Transverse colon (tissue), 4 donors: Measurements from ENCODE around the gene CCDC6. TPM values are rescaled to one million over a fixed set of nuclear protein-coding genes. Genes with fewer than 3 reads are reported as not detected.
A peak's percentile ranks its signal among the peaks of the same experiment; 100 is the strongest.

Experiments
- DNase-seq: peaks from one replicate; pipeline ENCODE4 v3.0.0-alpha.2; 2019
- H3K27ac ChIP-seq, 4 donors: fragments of 200-600 bp; sonication (generic); 2 replicates each; pipeline ENCODE4 v1.5.1; 2016 to 2018; ENCODE audit warnings: inconsistent platforms in 4 of 4
- H3K27me3 ChIP-seq: fragments of 200-600 bp; sonication (generic); 2 replicates; pipeline ENCODE4 v1.5.1; 2017; ENCODE audit warnings: inconsistent platforms
- H3K36me3 ChIP-seq, 4 donors: fragments of 200-600 bp; sonication (generic); 2 replicates each; pipeline ENCODE4 v1.5.1; 2017 to 2019; ENCODE audit warnings: inconsistent platforms in 4 of 4
- H3K4me1 ChIP-seq, 4 donors: fragments of 200-600 bp; sonication (generic); 2 replicates each; pipeline ENCODE4 v1.5.1; 2017 to 2020; ENCODE audit warnings: inconsistent platforms in 4 of 4
- H3K4me3 ChIP-seq, 4 donors: fragments of 200-600 bp; sonication (generic); 1 replicate in 1 of 4; 2 replicates in 3 of 4; pipeline versions ENCODE4 v1.5.1 to v1.6.1; 2017 to 2019; ENCODE audit warnings: inconsistent platforms in 4 of 4
- H3K9me3 ChIP-seq, 2 donors: fragments of 200-600 bp; sonication (generic); 2 replicates each; pipeline ENCODE4 v1.5.1; 2017 to 2019; ENCODE audit warnings: inconsistent platforms in 2 of 2
- CTCF ChIP-seq, 5 experiments: fragments of 200-600 bp in 3 of 5; fragments of 450-650 bp in 2 of 5; sonication (generic) in 3 of 5; IDR thresholded peaks; 1 replicate in 2 of 5; 2 replicates in 3 of 5; pipeline ENCODE4 v1.5.1; 2016 to 2017; ENCODE audit warnings: antibody characterized with exemption in 5 of 5, inconsistent platforms in 3 of 5, mild to moderate bottlenecking in 2 of 5, moderate library complexity in 1 of 5
- EP300 ChIP-seq: sonication (generic); formaldehyde crosslinking; IDR thresholded peaks from one replicate; pipeline ENCODE4 v1.6.1; 2017; ENCODE audit warnings: antibody characterized with exemption, low read depth
- POLR2A ChIP-seq: fragments of 450-650 bp; IDR thresholded peaks from one replicate; pipeline ENCODE4 v1.6.1; 2016; ENCODE audit warnings: antibody characterized with exemption, mild to moderate bottlenecking, moderate library complexity
- POLR2AphosphoS5 ChIP-seq, 3 donors: sonication (generic); formaldehyde crosslinking; IDR thresholded peaks; one replicate each; pipeline ENCODE4 v1.6.1; 2016; ENCODE audit warnings: antibody characterized with exemption in 3 of 3
- WGBS, 2 donors: methylation state at CpG; one replicate each; pipeline ENCODE4 v1.1.5; 2018; ENCODE audit warnings: low coverage in 1 of 2; 5-methylcytosine and 5-hydroxymethylcytosine counted together
- in situ Hi-C, 4 donors: fragments of 200-750 bp; cut with MboI; loops; one replicate each; pipeline versions ENCODE4 v1.15.0 to v1.15.1; 2017; ENCODE audit warnings: low sequenced_read_pairs in 3 of 4, low pct_ligation_motif_present in 1 of 4, low pct_unique_long_range_greater_than_20kb in 1 of 4
- intact Hi-C: fragments of 100-400 bp; cut with DNase I; formaldehyde crosslinking; loops from one replicate; pipeline ENCODE4 v1.15.1; 2023; ENCODE audit warnings: low total_unique reads
- total RNA-seq, 4 donors: library from RNA; depleted of rRNA; stranded (reverse); fragments of >200 nt; gene quantifications; one replicate each; pipeline ENCODE4 v1.1.0, GENCODE V29; 2016

CCDC6 gene
- total RNA-seq, 4 donors from 2014 or later: 26.2 to 56.7 (median 49.5) TPM

- no peak overlapping the region for H3K27ac ChIP-seq
- intact Hi-C loops: no loop called here
- no peak for DNase-seq
- no peaks in the 10 kb centered on the region for H3K36me3 ChIP-seq
- TF ChIP-seq EP300 (no peak), POLR2AphosphoS5 (IDR thresholded peaks at IDR 0.05) (no peak), POLR2A (no peak), CTCF (IDR thresholded peaks at IDR 0.05) (no peak)
- 70% methylated on average over 2 of the region's 2 CpGs; no CpG with 5 or more reads in 1 of the 2 donors for WGBS, 2 donors
- H3K27me3 ChIP-seq: no peaks in the 10 kb centered on the region
- H3K9me3 ChIP-seq: peaks cover 0 to 8% of the 10 kb centered on the region in 2 donors
- in situ Hi-C loops: no loop called here
- H3K4me1 ChIP-seq: peaks cover 0 to 23% (median 9%) of the 10 kb centered on the region in 4 donors
- no peak overlapping the region for H3K4me3 ChIP-seq
Measured at GRCh38 chr10:59773088-59773487, 133.3 kb downstream of the CCDC6 start.

GRCh38 chr10:59771162-59771807, 135.1 kb downstream of the CCDC6 start:
- WGBS, 2 donors: 65% methylated on average over 7 of the region's 7 CpGs; no CpG with 5 or more reads in 1 of the 2 donors
- no peaks in the 10 kb centered on the region for H3K36me3 ChIP-seq
- no peaks in the 10 kb centered on the region for H3K9me3 ChIP-seq
- H3K27ac ChIP-seq: peak overlapping the region; percentile 18 to 73 (median 38)
- intact Hi-C loops (no loop called here), in situ Hi-C loops (no loop called here)
- no peaks in the 10 kb centered on the region for H3K27me3 ChIP-seq
- DNase-seq: peak; percentile 47
- no peak overlapping the region for H3K4me3 ChIP-seq
- H3K4me1 ChIP-seq: peaks cover 0 to 23% (median 9%) of the 10 kb centered on the region in 4 donors
- TF ChIP-seq CTCF (IDR thresholded peaks at IDR 0.05) (no peak), EP300 (no peak), POLR2A (no peak)

GRCh38 chr10:59770689-59771088, 135.7 kb downstream of the CCDC6 start:
- no peak for DNase-seq
- Histone ChIP-seq H3K27me3 (no peaks in the 10 kb centered on the region), H3K36me3 (no peaks in the 10 kb centered on the region), H3K4me3 (no peak overlapping the region), H3K4me1 (peaks cover 0 to 23% (median 9%) of the 10 kb centered on the region in 4 donors), H3K9me3 (no peaks in the 10 kb centered on the region), H3K27ac (peak overlapping the region in 2 of 4 donors; percentile 21 to 73)
- WGBS, 2 donors: 98 to 100% methylated on average over 1 to 11 of the region's 11 CpGs
- TF ChIP-seq CTCF (IDR thresholded peaks at IDR 0.05): no peak
- TF ChIP-seq POLR2A: no peak
- TF ChIP-seq POLR2AphosphoS5 (IDR thresholded peaks at IDR 0.05): no peak
- no peak for TF ChIP-seq EP300
- in situ Hi-C loops: no loop called here
- intact Hi-C loops: no loop called here

GRCh38 chr10:59762505-59762904, 143.9 kb downstream of the CCDC6 start:
- Histone ChIP-seq H3K9me3 (peaks cover 0 to 9% of the 10 kb centered on the region in 2 donors), H3K27me3 (no peaks in the 10 kb centered on the region), H3K4me3 (no peak overlapping the region), H3K4me1 (no peaks in the 10 kb centered on the region), H3K27ac (no peak overlapping the region), H3K36me3 (no peaks in the 10 kb centered on the region)
- intact Hi-C loops (no loop called here), in situ Hi-C loops (no loop called here)
- TF ChIP-seq POLR2AphosphoS5 (IDR thresholded peaks at IDR 0.05) (no peak), EP300 (no peak), CTCF (IDR thresholded peaks at IDR 0.05) (no peak), POLR2A (no peak)
- DNase-seq: no peak
- 52 to 60% methylated on average over 2 of the region's 2 CpGs for WGBS, 2 donors
